Inflammatory macrophage treated with lipopolysaccharide for 1 hour (primary cell): ENCODE data around the gene RAD51B.
A peak's percentile ranks its signal among the peaks of the same experiment; 100 is the strongest.

Experiments used
- DNase-seq, 2 donors: peaks; one replicate each; pipeline ENCODE4 v3.0.0-alpha.2; 2020 to 2022

Gene RAD51B

GRCh38 chr14:68397371-68397811 lies 577.8 kb downstream of the RAD51B start:
- peak; percentile 83 to 90 for DNase-seq

DNA sequence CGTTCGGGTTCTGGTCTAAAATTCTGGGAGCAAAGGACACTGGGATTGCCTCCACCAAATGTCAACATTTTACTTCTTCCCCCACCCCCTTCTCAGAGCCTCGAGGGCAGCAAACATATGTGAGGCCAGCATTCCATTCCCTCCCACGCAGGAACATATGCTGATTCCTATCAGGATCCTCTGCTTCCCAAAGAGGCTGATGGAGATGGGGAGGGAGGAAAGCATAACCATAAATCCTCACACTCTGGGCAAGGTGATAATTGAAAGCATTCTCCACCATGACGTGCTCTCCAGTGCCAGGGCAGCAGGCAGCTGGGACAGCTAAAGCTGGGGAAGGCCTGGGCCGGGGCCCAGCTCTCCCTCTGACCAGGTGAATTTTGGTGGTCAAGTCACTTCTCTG lies 578.2 kb downstream of the RAD51B start:
- DNase-seq = no peak

DNA sequence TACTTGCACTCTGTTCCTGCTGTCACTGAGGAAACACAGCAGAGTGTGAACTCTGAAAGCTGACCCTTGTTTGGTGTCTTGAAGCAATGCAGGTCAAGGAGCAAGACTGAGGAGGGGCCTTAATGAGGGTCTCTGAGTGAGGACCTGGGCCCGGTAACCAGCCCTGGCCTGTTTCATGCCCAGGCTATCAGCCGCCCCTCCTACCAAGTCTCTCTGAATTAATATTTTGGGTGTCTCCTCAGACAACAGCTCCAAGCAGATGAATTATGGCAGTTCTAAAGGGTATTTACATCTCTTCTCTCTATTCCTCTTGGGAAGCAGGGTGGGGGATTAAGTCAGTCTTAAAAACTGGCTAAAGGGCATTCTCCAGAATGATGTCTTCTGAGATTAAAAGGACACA lies 578.8 kb downstream of the RAD51B start:
- no peak for DNase-seq

DNA sequence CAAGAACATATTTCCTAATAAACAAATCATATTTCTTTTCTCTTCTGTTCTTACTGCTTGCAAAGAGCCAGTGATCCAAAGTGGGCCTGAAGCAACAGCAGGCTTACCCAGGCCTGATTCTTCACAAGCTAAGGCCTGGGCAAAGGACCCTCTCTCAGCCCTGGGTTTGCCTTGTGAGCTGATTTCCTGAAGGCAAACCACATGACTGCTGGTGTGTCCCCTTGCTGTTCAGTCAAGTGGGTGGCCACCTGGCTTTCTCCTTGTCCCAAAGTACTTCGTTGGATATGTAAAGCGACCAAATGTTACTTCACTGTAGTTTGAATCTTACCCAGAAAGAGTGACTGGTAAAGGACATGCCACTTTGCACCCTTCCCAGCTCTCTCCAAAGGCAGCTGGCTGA lies 580.4 kb downstream of the RAD51B start:
- DNase-seq = no peak

- DNase-seq = no peak
Observed at GRCh38 chr14:68401317-68401716, 581.7 kb downstream of the RAD51B start.

GRCh38 chr14:68401855-68402254 lies 582.3 kb downstream of the RAD51B start:
- no peak for DNase-seq

GRCh38 chr14:68402525-68403101 lies 583.0 kb downstream of the RAD51B start:
- DNase-seq = no peak

GRCh38 chr14:68403191-68404145 lies 583.9 kb downstream of the RAD51B start:
- DNase-seq = no peak

DNA sequence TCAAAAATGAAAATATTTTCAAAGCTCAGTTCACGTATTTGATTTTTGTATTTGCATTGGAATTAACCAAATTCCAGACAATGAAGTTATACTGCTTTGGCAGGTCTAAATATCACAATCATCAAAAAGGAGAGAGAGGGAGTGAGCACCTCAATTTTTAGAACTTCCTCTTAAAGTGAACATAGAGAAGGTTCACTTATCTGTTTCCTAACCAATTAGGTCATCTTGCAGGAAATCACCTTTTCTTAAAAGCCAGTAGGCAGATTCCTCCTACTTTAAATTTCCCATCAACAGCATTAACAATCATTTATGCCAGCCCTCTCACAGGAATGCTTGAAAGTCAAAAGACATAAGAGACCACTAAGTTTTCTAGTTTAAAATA lies 584.6 kb downstream of the RAD51B start:
- DNase-seq = peak in 1 of 2 donors; percentile 65

DNA sequence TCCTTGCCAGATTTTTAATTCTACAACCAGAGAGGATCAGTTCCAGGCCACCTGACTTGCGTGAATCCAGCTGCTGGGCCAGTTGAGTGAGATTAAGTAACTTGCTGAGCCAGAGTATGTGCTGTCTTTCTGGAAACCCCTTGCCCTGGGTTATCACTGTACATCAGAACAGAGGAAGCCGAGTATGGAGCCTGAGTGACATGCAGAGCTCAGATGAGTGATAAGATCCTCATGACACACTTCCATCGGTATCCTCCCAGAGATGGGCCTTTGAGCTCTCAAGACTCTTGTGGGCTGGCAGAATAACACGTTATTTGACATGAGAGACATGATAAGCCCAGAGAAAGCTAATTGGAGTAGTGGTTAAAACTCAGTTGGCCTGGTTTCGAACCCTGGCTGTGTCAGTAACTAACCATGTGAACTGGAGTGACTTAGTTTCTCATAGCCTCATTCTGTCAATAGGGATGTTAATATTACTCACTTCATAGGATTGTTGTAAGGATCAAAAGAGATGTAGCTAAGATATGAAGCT lies 585.1 kb downstream of the RAD51B start:
- DNase-seq = no peak

- peak; percentile 48 to 73 for DNase-seq
Observed at GRCh38 chr14:68405961-68406360, 586.4 kb downstream of the RAD51B start.

DNA sequence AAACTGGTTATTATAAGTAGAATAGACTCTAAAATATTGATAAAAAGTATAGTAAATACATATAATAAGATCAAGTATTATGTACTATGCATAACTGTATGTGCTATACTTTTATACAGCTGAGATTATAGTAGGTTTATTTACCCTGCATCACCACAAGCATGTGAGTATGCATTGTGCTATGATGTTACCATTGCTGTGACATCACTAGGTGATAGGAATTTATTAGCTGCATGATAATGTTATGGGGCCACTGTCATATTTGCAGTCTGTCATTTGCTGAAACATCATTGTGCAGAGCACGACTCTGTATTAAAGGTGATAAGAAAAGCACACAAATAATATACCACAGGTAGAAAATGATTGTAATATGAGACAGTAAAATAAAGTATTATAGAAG lies 587.7 kb downstream of the RAD51B start:
- DNase-seq = no peak

GRCh38 chr14:68407825-68408224 lies 588.2 kb downstream of the RAD51B start:
- no peak for DNase-seq

GRCh38 chr14:68408680-68409079 lies 589.1 kb downstream of the RAD51B start:
- no peak for DNase-seq

DNA sequence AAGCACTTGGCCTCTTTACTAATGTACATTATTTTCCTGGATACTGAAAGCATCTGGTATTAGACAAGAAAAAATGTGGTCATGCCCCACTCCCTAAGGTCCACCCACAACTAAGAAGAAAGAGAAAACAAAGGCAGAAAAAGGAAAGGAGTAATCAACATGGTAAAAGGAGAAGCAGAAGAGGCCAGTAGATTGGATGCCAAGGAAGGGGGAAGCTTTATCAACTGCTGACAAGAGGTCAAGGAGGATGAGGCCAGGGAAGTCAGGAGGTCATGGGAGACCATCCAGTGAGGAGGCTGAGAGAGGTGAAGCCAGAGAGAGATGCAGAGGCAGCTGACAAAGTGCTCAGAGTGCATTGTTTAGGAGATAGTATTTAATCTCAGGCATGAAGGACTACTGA lies 589.8 kb downstream of the RAD51B start:
- DNase-seq = peak in 1 of 2 donors; percentile 52

GRCh38 chr14:68412505-68413465 lies 593.2 kb downstream of the RAD51B start:
- no peak for DNase-seq

GRCh38 chr14:68413509-68413908 lies 593.9 kb downstream of the RAD51B start:
- DNase-seq = no peak

DNA sequence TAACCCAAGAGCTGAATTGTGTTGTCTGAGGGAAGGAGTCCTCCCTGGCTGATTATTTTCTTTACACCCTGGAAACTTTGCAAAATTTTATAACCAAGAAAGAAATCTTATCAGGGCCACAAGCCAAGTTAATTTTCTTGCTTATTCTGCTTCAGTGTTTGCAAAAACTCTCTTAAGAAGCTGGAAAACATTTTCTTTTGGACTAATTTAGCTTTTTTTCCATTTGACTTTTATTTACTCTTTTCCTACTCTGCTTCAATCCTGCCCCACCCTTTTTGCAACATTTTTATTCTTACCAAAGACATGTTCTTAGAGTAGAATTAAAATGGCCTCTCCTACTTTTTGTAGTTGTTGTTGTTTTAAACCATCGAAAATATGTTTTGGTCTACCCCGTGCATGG lies 594.5 kb downstream of the RAD51B start:
- no peak for DNase-seq

- no peak for DNase-seq
Observed at GRCh38 chr14:68416171-68416570, 596.6 kb downstream of the RAD51B start.

DNA sequence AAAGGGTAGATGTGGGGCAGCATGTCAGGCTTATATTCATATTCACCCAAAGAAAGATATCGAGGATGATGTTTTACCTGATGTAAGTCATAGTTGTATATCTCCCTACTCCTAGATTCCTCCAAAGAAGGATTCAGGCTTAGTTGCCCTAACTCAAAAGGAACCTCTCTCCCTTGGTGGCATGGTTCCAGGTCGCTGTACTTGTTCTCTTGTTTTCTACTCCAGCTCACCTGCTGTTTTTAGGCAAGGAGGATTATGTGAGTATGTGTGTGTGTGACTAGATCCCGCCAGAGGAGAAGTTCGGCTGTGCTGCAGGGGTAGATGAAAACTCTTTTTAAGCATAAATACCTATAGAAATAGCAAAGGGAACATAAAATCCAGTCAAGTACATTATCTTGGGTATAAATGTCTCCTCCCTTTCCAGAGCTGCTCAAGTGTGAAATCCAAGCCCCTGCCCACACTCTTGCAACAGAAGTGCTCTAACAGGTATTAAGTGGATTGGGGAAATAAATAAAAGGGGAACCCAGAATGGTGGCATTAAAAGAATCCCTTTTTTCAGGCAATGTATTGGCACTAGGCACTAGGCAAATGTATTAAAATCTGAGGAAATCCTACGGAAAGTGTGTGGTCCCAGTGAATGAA lies 597.6 kb downstream of the RAD51B start:
- DNase-seq = no peak

DNA sequence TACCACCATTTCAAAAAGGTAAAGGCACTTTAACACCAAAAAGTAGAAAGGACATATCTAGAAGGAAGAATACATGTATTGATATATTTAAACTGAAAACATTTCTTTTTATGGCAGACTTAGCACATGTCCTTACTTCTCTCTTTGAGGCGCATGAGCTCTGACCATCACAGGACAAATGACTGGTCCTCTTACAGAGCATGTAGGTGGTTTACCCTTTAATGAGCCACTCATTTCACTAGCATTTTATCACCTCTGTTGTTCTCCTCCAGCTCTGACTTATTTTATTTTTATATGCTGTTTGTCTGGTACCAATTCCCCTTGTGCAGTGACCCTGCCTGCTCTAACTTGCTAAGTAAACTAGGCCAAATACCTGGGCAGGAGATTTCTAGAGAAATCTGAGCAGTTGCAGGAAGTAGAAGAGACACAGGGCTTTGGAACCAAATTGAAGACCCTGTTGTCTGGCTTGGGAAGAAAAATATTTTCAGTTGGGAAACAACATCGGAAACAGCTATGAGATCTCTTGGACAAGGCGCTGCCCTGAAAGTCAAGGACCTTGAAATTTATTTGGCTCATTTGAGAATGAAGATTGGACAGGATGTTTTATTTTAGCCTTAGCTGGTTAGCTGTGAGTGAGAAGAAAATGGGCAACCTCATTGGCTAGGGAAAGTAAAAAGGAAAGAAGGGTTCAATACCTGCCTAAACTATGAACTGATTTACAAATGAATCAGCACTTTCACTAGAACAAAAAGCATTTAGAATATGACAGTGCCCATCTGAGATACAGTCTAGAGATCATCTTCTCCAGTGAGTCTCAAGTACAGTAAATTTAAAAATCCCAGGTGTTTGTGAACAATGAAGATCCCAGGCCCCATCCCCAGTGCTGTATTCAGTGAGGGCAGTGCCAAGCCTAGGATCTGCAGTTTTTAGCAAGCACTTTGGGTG lies 598.9 kb downstream of the RAD51B start:
- no peak for DNase-seq
